ENCODE data around the gene SOCS3.

SOCS3 gene

GRCh38 chr17:78368854-78369495, 9.1 kb upstream of the SOCS3 start:
- no peak for DNase-seq (ENCODE audit: low read depth in 1 of 2, low spot score in 1 of 2)

DNA sequence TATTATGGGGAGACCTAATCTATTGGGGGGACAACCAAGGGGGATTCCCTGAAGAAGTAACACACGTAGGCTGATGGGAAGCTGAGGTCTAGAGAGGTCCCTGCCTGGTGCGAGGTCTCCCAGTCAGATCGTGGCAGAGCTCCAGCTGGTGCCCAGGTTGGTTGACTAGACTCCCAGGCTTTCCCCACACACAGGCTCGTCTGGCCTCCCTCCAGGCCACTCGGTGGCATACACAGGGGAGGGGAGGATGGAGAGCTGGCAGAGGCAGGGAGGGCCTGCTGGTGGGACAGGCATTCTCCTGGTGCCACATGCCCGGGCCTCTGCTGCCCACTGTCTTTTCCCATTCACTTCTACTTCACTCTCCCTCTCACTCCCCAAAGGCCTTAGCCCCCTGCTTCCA, 8.5 kb upstream of the SOCS3 start:
- no peak for DNase-seq (ENCODE audit: low read depth in 1 of 2, low spot score in 1 of 2)

- DNase-seq (ENCODE audit: low read depth in 1 of 2, low spot score in 1 of 2) = no peak
Measured at GRCh38 chr17:78367193-78367592, 7.3 kb upstream of the SOCS3 start.

DNA sequence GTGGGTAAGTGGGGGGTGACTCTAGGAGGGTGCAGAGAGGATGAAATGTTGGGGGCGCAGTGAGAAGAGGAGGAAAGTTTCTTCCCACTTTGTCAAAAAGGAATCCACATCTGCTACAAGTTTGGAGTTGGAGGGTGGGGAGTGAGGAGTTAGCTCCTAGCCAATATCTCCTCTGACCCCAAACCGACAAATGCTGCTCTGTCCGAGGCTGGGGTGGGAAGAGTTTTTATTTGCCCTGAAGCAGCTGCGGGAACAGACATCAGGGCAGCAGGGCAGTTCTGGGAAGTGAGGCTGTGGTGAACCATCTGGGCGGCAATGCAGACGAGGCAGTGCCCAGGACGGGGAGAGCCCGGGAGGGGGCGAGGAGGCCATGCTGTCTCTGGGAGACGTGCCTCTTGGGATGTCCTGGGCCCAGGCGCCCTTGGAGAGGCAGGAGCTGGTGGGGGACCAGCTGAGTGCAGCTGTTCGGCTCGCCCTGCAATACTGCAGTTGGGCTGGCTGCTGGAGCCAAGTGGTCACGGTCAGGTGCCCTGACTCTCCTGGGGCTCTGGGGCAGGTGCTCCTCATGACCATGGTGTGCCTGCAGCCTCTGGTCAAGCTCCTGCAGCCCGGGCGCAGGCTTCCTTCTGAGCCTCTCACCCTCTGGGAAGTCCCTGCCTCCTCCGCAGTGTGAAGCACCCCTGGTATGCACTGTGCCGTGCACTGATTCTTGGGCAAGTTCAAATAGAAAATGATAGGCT, 6.4 kb upstream of the SOCS3 start:
- no peak for DNase-seq (ENCODE audit: low read depth in 1 of 2, low spot score in 1 of 2)

- DNase-seq (ENCODE audit: low read depth in 1 of 2, low spot score in 1 of 2) = no peak
Measured at GRCh38 chr17:78365561-78366108, 5.8 kb upstream of the SOCS3 start.

DNA sequence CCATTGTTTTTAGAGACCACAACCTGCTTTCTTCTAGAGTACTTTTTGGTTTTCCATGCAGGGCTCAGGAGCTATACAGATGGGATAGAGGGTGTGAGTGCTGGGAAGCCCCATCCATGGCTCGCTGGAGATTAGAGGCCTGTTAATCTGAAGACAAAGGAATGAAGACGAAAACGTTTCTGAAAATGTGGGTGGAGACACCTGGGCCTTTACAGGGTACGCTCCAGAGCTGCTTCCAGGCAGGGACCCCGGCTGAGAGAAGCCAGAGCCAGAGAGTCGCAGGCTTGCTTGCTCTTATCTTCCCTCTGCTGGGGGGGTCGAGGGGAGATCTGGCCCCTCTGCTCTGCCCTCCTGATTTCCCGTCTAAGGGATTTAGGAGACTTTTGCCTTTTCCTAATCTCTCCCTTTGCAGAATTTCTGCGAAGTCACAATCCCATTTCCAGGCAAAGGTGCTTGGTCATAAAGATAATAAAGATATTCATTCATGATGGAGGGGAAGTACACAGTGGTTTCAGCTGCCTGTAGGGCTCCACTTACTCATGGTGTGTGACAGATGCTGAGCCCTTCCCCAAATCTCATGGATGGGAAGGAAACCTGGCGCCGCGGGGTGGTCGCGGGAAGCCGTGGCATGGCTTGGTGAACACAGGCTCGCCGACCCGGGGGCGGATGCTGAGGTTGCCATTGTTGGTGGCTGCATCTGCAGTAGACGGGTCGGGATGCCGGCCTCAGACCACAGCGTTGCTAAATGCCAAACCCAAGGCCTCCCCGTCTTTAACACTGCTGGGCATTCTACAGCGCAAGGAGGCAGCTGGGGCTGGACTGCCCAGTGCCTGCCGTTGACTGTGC, 4.8 kb upstream of the SOCS3 start:
- DNase-seq (ENCODE audit: low read depth in 1 of 2, low spot score in 1 of 2) = no peak

GRCh38 chr17:78362671-78363070, 2.8 kb upstream of the SOCS3 start:
- no peak for DNase-seq (ENCODE audit: low read depth in 1 of 2, low spot score in 1 of 2)

DNA sequence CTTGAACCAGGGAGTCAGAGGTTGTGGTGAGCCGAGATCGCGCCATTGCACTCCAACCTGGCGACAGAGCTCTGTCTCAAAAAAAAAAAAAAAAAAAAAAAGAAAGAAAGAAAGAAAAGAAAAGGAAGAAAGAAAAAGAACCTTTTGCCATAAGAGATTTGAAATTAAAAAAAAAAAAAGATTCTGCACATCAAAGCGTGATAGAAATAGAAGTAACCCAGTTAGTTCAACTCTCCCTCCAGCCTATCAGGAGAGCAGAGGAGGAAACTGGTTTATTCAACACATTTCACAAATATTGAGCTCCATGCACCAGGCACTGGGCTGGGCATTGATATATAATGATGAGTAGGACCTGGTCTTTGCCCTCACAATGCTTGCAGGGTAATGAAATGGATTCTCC, 2.4 kb upstream of the SOCS3 start:
- DNase-seq (ENCODE audit: low read depth in 1 of 2, low spot score in 1 of 2) = no peak

- no peak for DNase-seq (ENCODE audit: low read depth in 1 of 2, low spot score in 1 of 2)
Measured at GRCh38 chr17:78361225-78361701, 1.4 kb upstream of the SOCS3 start.

- peak; percentile 84 to 90 for DNase-seq (ENCODE audit: low read depth in 1 of 2, low spot score in 1 of 2)
Measured at GRCh38 chr17:78360371-78361224, 721 bp upstream of the SOCS3 start.

GRCh38 chr17:78359321-78359996, 418 bp downstream of the SOCS3 start:
- DNase-seq (ENCODE audit: low read depth in 1 of 2, low spot score in 1 of 2) = no peak

DNA sequence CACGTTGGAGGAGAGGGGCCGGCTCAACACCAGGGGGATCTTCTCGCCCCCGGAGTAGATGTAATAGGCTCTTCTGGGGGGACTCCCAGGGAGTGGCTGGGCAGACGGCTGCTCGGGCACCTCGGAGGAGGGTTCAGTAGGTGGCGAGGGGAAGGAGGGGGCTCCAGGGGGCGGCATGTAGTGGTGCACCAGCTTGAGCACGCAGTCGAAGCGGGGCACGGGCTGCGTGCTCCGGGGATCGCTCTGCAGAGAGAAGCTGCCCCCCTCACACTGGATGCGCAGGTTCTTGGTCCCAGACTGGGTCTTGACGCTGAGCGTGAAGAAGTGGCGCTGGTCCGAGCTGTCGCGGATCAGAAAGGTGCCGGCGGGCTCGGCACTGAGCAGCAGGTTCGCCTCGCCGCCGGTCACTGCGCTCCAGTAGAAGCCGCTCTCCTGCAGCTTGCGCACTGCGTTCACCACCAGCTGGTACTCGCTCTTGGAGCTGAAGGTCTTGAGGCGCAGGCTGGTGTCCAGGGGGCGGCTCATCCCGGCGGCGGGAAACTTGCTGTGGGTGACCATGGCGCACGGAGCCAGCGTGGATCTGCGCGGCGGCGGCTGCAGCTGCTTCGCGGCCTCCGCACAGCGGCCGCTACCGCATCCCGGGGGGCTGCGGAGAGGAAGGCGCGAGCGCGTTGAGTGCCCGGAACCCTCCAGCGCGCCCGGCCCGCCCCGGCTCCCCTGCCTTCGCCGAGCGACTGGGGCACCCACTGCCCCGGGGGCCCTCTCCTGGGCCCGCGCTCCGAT, 1.1 kb downstream of the SOCS3 start:
- no peak for DNase-seq (ENCODE audit: low read depth in 1 of 2, low spot score in 1 of 2)

DNA sequence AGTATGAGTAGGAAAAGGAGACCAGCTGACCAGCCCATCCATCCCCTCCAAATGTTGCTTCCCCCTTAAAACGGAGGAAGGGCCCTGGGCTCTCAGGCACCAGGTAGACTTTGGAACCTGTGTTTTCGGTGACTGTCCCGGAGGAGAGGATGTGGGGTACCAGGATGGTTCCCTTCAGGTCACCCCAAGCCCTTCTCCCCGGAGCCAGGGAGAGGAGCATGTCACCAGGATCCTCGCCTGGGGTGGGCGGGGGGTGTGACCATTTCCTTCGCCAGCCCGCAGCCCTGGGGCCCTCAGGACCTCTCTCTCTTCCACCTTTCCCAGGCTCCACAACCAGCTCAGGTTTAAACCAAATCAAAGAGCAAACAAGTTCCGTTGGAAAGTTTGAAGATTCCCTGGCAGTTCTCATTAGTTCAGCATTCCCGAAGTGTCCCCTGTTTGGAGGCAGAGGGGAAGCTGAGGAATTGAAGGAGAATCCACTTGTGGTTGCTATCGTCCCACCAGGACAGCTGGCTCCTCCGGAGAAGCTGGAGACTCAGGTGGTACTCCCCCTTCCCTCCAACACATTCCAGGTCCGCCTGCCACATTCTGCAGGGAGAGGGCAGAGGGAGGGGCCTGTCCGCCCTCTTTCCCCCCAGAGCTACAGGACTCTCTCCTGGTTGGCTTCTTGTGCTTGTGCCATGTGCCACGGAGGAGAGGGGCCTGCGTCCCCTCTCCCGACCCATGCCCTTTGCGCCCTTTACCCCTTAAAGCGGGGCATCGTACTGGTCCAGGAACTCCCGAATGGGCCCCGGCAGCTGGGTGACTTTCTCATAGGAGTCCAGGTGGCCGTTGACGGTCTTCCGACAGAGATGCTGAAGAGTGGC, 2.0 kb downstream of the SOCS3 start:
- no peak for DNase-seq (ENCODE audit: low read depth in 1 of 2, low spot score in 1 of 2)

DNA sequence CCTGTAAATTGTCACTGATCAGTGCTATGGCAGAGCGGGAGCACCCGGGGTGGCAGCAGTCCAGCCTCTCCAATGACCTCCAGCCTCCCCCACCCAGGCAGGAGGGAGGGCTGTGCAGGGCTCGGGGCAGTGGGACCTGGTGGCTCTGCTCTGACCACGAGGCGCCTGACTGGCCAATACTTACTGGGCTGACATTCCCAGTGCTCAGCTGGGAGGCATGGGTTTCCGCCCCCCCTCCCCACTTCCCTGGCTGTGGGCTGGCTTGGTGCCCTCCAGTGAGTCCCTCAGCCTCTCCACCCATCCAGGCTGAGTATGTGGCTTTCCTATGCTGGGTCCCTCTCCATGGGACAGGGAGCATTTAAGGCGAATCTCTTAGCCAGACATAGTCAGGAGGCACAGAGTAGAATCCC, 2.7 kb downstream of the SOCS3 start:
- DNase-seq (ENCODE audit: low read depth in 1 of 2, low spot score in 1 of 2) = no peak

GRCh38 chr17:78356101-78356713, 3.7 kb downstream of the SOCS3 start:
- peak; percentile 58 to 82 for DNase-seq (ENCODE audit: low read depth in 1 of 2, low spot score in 1 of 2)

DNA sequence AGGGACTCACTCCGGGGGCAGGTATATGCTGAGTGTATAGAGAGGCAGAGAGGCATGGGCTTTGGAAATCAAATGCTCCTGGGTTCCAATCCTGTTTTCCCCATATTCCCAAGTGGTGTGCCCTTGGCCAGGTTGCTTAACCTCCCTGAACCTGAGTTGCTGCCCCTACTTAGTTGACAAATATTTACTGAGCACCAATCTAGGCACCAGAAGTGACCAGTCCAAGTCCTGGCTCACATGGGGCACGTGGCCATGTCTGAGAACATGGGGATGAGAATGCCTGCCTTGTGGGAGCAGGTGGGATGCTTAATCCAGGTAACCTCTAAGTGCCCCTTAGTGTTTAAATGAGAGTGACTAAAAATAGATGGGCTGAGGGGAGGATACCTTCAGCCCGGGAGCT, 4.2 kb downstream of the SOCS3 start:
- no peak for DNase-seq (ENCODE audit: low read depth in 1 of 2, low spot score in 1 of 2)

DNA sequence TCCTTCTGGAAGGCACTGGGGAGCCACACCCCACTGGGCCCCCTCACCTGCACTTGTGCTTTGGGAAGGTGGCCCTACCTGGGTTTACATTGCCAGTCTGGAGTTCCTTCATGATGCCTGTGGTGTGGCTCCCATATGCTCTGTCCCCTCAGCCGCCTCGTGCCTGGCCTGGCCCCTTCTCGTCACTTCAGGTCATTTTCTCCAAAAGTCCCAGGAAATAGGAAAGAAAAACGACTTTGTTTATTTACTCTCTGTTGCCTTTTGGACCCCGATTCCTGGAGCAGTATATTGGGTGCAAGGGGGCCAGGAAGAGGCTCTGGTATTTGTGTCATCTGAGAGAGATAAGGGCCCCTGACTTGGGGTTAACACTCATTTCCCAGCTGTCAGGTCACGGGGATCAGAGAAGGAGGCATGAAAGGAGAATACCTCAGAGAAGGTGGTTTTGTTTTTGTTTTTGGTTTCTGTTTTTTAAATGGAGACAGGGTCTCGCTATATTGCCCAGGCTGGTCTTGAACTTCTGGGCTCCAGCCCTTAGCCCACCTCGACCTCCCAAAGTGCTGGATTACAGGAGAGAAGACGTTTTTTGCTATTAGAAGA, 4.7 kb downstream of the SOCS3 start:
- no peak for DNase-seq (ENCODE audit: low read depth in 1 of 2, low spot score in 1 of 2)

GRCh38 chr17:78353834-78354233, 6.0 kb downstream of the SOCS3 start:
- DNase-seq (ENCODE audit: low read depth in 1 of 2, low spot score in 1 of 2) = no peak

Data from activated T-helper 1 cell treated with anti-CD3 and anti-CD28 coated beads, Interleukin-2, amount 50 U/mL, for 16 hours (primary cell).